ENCODE data around the gene KLF7.

KLF7 gene

DNA sequence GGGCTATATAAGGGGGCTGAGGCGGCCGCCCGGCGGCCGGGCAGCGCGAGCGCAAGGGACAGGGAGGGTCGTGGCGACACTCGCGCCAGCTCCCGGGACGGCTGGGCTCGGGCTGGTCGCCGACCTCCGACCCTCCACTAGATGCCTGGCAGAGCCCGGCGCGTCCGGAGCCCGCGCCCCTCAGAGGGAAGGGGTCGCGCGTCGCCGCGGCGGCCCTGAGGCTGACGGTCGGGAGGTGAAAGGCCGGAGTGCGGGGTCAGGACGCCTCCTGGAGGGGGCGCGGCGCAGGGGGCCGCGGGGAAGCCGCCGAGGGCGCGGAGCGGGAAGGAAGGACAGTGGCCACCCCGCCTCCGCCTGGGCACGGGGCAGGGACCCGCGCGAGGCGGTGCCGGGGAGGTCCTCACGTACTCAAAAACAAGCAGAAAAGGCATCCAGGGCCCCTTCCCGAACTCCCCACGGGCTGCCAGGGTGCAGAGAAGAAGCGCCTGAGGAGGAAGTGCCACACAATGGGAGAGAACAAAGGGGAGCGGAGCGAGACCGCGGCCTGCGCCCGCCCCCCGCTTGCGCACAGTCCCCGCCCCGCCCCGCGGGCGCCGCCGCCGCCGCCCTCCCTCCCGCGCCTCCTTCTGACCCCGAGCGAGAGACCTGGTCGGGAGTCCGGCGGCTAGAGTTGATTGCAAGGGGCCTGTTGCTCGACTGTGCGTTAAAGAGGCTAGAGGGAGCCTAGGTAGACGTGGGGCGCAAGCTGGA lies 776 bp upstream of the KLF7 start:
- peak; percentile 87 for DNase-seq

DNA sequence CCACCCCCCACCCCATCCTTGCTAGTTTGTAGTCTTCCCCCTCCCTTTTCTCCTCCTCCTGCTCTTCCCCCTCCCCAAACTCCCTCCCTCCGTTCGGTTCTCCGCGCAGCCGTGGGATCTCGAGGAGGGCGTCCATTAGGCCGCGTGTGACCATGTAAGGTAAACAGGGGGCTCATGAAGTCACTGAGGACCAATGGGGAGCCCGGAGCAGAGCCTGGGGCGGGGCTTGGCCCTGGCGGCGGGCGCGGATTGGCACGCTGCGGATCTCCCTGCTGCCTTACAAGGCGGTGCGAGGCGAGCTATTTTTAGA lies 246 bp upstream of the KLF7 start:
- peak; percentile 100 for DNase-seq

DNA sequence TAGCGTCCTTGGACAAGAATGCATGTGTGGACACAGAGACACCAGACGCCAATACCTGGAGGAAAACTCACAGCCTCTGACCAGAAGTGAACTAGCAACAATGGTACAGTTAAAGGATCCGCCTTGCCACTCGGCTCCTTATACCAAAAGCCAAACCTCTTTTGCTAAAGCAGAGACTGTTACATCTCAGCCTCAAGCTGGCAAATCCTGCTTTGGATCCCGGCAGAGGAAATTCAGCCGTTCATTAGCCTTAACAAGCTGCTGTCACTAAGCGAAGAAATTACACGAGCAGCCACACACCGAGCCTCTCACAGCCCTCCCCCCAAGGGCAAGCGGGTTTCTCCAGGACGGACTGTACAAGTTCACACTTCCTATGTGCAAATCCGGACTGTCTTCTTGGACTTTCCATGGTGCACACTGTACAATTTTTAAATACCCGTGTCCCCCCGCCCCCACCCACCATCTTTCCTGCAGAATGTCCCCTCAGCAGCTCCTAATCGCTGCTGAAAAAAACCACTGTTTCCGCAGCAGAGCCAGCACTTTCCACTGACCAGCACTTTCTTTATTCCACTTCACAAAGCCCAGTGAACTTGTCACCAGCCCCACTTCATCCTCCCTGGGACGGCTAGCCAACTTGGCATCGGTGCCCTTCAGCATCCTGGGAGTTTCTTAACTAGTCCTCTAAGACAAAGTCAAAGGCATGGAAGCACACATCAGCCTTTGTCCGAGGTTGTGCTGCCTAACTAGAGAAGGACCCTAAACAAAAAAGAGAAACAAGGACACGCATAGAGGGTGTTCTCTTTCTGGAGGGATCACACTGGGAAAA lies 1.5 kb downstream of the KLF7 start:
- peak; percentile 81 for DNase-seq

DNA sequence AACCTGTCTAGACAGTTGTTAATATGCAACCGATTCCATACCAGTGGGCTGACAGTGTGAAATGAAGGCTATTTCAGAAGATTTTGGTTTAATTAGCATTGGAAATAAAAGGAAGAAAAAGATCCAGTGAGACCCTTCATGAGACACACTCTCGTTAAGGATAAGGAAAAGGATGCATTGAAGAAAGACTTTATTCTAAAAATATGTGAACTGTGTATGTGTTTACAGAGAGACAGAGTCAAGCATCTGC lies 2.1 kb downstream of the KLF7 start:
- no peak for DNase-seq

DNA sequence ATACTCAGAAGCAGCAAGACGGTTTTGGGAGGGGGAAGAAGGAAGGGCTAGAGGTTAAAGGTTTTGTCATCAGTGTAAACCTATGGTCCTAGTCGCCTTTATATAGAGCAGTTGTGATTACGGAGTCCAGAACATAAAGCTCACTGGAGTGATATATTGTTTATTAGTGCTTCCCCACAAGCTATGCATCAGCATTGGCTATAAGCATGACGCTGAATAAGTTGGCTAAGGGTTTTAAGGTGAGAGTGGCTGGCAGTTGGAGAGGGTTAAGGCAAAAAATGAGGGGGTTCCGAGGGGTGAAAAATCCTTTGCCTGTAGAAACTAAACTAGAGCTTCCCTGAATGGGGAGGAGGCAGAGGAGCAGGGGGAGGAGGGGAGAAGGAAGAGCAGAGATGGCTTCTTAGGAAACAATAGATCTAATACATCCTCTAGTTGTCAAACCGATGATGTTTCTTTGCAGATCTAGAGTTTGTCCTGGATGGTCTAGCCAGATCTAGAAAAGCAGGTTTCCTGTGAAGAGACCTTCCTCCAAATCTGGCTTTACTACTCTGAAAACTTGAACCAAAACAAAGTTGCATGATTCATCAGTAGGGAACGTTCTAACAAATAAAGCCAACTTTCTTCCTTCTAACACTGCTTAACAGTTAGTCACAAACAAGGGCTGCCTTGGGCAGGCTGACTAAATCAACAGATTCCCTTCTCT lies 2.5 kb downstream of the KLF7 start:
- no peak for DNase-seq

DNA sequence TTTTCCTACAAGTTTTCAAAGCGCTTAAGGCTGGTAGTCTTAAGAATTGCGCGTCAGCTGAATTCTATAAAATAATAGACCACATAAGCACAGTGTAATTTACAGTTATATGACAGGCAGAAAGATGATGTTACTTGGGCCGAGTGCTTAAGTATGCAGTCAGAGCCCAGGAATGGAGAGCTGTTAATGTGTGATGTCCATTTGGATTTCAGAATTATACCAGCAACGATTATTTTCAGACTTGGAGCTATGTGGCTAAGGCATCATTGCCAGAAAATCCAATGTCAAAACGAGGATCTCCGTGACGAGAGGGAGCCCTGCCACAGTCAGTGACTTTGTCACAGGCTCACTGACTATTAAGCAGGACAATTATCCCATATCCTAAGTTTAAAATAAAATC lies 3.4 kb downstream of the KLF7 start:
- no peak for DNase-seq

DNA sequence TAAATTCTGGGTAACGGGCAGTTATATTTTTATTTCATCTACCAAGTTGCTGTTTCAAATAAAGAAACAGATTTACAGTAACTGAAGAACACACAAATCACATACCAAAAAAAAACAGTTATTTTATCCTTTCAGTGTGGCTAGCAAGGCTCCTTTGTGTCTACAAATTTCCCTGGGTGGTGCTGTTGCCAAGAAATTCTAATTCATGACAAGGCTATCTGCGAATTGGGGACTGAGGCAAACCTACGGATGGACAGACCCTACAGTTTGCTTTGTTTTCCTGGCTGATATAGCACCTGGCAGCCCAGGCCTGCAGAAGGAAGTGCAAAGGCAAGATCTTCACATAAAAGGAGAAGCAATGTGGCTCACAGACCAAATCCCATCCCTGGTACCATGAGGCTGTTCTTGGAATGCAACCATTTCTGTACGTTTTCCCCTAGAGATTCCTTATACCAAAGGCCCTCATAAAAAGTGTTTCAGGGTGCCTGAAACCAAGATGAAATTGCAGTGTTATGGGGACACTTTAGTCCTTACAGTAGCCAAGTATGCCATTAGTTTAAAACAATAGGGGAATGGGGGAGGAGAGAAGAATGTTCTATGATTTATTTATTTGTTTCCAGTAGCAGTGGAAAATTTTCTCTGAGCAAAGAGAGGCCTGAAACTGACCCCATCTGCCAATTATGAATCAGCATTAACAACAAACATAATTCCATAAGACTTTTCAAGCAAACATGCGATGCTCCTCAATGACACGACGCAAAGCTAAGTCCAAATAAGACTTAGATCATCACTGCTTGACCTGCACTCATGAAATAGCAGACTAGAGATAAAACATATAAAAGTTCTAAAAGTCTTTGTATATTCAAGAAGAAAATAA lies 4.3 kb downstream of the KLF7 start:
- DNase-seq: no peak

DNA sequence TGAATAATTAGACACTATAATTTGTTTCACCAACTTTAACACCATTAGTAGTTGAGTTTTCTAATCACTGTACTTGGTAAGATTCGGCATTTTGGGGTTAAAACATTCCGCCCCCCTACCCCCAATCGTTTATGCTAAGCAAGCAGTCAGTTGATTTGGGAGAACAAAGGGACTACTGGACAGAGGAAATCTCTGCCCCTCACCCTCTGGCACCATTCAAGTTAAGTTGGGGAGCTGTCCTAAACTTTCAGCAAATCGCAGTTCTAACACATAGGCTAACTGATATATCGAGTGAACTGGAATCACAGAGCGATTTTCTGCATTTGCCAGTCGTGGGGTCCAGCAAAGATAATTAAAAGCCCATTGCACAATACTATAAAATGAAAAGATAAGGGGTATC lies 5.6 kb downstream of the KLF7 start:
- no peak for DNase-seq

DNA sequence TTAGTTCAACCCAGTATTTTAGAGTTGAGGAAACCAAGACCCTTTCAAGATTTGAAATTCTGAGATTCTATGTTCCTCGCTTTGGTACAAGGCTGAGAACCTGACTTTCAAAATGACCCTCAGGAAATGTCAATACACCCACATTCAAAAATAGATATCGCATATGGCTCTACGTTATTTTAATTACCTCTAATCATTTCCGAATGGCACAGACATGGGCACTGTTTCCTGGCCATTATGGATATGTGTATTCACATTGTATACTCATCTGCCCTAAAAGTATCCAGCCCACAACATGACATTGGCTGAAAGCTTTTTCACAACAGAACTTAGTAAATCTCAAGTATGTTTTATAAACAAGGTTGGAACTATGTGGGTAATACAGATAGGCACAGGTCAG lies 6.7 kb downstream of the KLF7 start:
- no peak for DNase-seq

DNA sequence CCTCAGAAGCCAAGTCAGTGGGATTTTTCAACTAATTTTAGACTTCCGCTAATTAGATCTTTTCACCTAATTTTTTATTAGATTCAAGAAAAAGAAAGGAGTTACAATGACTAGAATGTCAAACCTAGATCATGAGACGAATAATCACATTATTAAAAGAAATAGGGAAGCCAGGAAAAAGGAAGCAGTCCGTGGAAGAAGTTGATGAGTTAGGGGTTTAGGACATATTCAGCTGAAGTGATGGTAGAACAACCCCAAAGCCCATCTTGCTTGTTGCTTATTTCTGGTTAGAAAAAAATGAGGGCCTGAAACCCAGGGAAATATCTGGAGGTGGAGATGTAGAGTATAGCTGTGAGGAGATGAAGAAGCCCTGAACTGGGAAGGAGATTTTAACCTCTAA lies 8.0 kb downstream of the KLF7 start:
- no peak for DNase-seq

DNA sequence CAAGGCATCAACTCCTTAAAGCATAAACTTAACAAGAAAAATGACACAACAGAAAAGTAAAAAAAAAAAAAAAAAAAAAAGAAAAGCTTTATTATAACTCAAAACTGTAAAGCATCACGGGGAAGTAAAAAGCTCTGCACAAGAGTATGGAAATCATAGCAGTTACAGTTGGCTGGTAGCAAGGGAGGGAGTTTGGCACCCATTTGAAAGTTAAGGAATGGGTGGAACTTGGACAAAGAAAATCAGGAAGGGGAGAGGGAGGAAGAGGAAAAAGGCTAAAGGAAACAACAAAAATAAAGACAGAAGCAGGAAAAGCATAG lies 8.6 kb downstream of the KLF7 start:
- no peak for DNase-seq

DNA sequence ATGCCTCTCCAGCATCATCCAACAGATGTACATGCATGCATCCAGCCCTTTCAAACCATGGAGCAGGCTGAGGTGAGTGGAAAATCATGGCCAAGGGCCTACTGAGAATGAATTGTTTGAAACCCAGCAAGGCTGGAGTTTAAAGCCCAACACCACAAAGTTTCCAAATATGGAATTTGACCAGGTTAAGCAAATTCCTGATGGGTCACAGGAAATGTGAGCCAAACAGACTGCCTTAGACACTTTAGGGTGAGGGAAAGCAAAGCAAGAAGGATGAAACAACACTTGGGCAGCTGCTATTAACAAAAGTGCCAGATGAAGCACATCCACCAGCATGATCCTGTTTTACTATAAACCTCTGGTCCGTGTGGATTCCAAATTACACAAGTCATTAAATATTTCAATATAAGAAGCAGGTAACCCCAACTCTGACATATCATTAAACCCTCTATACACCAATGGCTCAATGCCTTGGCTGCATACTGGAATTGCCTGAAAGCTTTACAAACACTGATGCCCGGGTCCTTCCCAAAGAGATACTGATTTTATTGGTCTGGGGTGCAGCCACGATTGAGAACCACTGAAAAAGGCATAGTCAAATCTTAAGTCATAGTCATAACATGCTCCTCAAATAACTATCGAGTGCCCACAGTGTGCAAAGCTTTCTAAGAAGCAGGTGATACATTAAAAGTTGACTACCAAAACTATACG lies 9.1 kb downstream of the KLF7 start:
- no peak for DNase-seq

DNA sequence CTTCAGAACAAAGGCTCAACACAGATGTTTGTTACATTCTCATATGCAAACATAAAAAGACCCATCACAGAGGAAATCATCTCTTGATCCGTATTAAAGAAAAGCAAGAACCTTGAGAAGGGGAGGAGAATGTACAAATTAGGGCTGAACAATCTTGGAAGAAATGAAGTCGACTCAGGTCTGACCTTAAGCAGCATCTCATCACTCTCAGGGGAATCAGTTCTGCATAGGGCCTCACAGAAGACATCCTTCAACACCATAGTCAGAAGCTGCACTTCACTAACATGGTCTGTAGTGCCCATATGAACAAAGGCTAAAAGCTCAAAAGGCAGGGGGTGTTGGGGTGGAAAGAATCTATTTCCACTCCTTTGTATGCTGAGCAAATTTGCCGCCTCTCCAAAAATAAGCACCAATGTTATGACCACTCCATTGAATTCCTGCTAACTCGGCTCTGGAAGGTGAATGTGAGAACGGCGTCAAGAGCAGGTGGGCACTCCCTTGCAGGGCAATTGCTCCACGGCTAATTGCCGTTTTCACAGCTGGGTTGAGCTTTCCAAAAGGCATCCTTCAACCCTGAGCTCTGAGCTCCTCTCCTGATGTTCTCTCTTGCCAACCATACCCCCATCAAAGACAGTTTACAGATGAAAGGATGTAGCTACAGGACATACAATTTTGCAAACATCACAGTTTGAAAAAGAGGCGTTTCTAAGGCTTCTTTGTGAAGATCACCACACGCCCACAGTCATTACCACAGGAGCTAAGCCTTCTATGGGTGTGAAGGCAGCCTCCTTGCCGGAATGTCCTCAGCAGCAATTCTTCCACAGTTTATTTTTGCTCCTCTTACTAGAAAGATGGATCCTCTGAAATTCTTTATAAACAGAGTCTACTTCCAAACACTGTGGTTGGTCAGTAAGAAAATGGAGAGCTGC lies 10.0 kb downstream of the KLF7 start:
- DNase-seq: no peak

DNA sequence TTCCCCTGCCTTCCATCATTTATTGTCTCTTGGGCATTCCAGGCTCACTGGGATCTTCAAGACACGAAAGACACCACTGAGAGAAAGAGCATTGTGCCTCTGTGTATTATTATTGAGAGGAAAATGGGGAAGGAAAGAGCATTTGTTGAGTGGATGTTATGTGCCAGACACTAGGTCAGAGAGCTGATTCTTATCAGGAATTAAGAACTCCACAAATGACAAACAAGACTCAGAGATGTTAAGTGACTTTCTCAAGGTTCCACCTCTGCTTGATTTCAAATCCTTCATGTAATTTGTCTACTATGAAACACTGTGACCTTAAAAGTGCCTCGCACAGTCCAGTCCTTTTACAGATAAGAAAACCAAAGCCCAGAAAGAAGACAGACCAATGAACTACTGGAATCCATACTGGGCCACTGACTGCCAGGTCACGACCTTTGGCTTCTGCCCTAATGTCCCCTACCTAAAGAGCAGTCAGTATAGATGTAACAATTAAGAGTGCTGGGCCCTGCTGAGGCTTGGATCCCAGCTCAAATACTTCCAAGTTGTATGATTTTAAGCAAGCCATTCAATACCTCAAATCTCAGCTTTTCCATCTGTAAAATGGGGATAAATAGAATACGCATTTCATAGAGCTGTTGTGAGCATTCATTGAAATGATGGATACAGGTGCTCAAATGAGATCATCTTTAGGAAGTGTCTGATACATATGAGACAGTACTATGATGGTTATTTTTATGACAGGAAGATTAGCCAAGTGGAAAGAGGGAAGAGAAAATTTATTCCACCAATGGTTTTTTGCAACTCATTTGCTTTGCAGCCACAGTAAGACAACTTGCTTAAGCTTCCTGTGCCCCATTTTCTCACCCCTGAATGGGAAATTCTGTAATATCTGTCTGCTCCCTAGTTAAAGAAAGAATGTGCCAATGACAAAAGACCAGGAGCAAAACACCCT lies 10.9 kb downstream of the KLF7 start:
- no peak for DNase-seq

DNA sequence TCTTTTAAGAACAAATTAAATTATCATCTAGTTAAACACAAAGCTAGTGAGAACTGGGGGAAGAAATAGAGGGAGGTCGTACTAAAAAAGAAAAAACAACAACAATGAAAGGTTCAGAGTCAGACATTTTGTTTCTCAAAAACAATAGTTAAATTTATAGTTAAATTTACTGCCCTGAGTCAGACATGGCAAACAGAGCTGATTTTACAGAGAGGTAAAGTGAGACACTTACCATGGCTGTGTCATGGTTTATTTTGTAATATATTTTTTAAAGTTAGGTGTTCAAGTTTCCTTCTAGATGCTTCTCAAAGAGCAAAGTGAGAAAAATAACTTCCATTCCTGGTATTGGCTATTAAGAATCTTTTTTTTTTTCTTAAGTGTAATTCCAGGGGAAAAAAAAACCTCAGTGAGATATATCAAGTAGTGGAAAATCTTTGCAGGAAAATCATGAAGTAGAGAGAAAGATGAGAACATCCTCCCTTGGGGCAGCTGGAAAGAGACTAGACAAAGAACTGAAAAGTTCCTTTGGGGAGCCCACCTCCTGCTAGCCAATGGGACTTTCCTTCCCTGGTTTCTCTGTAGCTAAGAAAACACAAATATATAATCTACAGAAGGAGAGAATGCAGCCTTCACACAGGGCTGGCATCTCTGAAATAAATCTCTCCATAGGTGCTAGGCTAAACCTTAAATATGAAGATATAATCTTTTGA lies 12.3 kb downstream of the KLF7 start:
- no peak for DNase-seq

DNA sequence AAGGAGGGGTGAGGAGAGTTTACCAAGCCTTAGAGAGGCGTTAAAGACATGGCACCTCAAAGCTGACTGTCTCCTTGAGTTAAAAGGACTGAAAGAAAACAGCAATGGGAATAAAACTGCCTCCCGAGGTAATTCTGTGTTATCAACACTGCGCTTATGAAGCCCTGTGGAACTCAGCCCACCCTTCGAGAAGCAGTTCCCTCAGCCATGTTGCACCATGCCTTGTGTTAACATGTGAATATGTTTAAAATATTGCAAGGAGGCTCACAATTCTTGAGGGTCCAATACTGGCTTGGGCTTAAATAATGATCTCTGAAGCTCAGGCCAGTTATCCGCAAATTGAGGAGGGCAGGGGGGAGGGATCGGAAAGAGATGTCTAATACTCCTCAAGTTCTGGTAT lies 14.7 kb downstream of the KLF7 start:
- no peak for DNase-seq

DNA sequence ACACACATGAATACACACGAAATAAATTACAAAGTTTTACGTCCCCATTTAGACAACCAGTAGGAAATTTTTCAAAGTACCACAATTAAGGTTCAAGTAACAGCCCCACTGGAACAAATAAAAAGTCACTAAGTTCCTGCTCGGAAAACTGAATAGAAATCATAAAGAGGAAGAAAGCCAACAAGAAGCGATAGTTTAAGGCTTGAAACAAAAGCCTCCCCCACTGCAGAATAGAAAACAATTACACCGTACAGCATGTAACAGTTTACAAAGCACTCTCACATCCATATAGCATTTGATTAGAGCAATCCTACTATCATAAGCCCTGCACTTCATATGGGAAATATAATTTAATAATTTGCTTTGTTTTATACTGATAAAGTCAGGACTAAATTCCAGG lies 15.5 kb downstream of the KLF7 start:
- no peak for DNase-seq

DNA sequence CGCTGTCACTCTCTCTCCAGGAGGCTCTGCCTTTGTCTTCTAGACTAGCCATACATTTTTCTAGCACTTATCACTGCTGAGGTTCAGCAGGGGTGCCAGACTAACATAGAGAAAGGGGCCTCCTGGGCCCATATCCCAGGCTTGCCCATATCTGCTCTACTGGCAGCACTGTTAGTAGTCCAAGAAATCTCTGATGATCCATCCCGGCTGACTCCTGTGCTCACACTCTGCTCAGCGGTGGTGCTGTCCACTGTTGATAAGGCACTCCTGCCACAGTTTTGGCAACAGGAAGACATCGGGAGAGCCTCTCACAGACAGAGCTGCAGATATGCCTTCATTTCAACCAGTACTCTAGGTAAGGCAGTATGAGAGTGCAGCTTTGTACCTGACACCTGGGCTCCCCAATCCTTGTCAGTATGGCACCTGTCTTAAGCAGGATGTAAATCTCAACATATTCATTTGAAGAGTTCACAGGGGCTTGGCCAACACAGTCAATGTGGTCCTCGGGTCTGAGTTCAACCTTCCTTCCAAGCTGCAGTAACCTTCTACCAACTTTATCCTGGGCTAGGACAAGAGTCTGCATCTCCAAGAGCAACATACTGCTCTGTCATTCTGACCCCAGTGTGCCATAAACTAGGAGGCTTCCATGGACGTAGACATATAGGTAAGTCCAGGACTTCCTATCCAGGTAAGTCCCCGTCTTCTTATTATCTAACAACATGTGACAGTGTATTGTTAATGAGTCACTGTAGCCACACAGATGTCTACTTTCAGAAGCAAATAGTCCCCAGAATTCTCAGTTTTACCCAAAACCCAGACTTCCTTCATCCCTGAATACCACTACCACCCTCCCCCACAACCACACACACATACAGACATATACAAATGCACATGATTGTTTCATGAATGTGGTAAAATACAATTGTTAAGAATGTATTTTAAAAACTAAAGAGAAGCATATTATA lies 16.2 kb downstream of the KLF7 start:
- no peak for DNase-seq

DNA sequence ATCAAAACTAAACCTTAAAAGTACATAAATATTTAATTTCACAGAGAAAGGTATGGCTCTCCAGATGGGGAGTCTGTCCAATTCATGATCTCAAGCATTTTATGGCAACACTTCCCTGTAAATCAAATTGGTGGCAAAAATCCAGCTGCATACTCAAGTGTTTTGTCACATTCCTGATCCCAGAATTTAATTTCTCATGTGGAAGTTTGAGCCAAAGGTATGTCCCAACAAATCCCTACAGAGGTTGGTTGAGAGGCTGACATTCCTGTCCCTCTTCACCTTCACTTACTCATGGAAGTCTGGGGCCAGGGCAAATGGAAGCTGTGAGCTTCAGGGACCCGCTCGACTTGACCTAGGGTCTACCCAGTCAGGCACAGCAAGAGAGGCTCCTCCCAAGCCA lies 17.7 kb downstream of the KLF7 start:
- no peak for DNase-seq
